ENCODE data around the gene TTBK2.

TTBK2 gene

DNA sequence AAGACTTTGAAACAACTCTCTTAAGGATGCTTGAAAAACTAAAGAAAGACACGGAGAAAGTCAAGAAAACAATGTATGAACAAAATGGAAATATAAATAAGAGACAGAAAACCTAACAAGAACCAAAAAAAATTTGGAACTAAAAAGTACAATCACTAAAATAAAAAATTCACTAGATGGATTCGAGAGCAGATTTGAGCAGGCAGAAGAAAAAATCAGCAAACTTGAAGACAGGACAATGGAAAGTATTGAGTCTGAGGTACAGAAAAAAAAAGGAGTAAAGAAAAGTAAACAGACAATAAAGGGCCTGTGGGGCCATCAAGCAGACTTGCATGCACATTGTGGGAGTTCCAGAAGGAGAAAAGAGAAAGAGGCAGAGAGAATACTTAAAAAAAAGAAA, 170.3 kb downstream of the TTBK2 start:
- DNase-seq: no peak

DNA sequence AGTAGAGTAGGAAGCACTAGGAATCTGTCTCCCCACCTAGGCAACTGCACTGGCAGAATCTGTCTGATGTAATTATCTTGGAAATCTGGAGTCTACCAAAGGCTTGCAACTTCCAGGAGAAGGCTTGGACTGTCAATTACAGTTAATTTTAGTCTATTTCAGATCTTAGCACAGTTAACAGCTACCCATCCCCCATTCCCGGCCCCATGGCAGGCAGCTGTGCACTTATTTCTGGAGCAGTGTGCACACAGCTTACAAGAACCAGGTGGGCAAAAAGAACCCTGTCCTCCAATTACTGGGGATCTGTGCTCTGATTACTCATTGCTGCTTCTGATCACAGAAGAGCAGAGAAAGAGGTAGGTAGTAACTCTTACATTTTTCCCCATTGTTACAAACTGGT, 171.3 kb downstream of the TTBK2 start:
- DNase-seq: no peak

DNA sequence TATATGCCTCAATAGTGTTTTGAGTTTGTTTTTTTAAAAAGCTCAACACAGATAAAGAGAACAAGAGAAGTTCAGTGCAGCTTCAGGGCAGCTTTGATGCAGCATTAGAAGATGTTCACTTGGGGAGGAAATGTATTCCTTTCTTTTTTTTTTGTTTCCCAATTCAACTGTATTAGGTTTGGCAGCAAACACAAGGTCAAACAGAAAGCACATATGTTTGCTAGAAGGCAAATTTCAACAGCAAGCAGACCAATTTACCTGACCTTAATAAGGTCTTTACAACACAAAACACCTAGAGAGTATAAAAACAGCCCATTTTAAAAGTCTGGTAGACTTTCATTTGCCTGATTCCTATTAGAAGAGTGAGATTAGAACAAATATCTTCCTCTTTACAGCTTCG, 176.4 kb downstream of the TTBK2 start:
- DNase-seq: no peak

DNA sequence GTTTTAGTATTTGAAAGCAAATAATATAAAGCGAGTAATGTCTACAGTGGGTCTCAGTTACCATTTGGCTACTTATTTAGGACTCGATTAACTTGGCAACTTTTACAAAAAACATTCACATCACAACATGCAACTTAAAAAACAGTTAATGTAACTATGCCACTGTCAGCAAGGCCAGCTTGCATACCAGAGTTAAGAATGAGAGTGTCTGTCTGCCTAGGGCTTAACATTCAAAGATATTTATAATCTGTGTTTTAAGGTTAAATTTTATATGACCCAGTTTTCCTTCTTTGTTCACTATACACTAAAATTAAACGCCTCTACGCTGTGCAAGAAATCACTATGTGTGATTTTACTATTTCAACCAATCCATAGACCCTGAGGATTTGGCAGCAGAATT, 178.4 kb downstream of the TTBK2 start:
- no peak for DNase-seq

DNA sequence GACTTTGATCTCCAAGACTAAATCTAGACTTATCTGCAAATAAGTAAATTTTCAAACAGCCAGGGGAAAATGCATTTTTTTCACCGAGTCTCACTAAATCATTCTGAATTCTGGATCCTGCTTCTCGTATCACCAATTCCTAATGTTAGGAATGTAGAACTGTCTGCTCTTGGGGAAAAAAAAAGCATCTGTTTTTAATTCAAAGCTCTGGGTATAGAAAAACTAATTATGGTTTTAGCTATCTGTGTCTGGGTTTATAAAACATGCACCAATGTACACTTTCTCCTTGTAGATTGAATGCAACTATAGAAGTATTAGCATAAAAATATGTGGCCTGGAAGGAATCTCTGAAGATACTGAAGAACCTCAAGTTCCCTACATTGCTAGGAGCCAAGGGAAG, 178.9 kb downstream of the TTBK2 start:
- no peak for DNase-seq

DNA sequence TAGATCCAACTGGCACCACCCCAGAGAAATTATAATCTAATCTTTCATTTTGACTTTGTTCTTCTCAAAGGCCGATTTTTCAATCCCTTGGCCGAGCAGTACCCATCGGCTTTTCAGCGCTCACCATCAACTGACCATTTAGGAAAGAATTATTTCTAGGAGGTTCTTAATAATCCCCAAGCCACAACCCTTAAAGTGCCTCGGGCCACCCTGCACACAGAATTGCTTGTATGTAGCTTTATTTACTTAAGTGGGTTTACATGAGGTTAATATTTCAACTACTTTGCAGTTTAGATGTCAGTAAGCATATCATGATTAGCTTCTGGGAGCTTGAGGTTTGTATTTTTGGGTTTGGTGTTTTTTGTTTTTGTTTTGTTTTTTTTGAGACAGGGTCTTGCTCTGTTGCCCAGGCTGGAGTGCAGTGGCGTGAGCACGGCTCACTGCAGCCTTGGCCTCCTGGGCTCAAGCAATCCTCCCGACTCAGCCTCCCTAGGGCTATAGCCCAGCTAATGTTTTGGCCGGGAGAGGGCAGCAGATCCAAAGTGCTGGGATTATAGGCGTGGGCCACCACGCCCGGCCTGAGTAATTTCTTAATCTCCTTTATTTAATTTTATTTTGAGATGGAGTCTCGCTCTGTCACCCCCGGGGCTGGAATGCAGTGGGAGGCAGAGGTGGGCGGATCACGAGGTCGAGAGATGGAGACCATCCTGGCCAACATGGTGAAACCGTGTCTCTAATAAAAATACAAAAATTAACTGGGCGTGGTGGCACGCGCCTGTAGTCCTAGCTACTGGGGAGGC, 182.8 kb downstream of the TTBK2 start:
- no peak for DNase-seq

DNA sequence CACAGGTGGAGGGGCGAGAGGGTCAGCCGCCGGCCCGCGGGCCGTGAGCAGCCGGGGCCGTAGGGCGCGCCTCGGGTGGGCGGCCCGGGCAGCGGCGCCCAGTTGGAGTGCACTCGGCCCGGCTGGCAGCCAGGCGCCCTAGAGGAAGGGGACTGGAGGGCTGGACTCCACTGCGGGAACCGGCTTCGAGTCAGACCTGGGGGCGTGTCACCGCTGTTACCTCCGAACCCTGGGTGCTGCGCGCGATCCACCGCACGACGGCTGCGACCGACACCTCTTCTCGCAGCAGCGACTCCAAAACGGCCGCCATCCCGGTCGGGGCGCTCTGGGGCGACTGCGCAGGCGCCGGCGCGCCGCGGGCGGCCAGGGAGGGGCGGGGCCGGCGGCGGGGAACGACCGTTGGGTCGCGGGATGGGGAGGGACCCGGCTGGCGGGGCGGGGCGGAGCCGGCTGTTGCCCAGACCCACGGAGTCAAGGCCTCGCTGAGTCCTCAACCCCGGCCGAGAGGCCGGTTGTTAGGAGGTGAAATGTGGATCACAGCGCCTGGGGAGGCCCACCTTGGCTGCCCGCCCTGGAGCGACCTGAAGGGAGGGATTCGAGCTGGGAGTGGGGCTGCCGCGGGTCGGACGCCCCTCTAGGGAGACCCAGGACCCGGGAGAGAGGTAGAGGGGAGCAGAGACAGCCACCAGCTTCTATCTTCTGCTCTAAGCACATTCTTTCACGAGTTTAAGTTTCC, 183.6 kb downstream of the TTBK2 start, which contains the start of gene CDAN1:
TSS of gene CDAN1 (minus strand) at position 336 of the 736 bp plus-strand sequence. CDS start at position 310, 26 bp downstream.
- peak; percentile 82 for DNase-seq

DNA sequence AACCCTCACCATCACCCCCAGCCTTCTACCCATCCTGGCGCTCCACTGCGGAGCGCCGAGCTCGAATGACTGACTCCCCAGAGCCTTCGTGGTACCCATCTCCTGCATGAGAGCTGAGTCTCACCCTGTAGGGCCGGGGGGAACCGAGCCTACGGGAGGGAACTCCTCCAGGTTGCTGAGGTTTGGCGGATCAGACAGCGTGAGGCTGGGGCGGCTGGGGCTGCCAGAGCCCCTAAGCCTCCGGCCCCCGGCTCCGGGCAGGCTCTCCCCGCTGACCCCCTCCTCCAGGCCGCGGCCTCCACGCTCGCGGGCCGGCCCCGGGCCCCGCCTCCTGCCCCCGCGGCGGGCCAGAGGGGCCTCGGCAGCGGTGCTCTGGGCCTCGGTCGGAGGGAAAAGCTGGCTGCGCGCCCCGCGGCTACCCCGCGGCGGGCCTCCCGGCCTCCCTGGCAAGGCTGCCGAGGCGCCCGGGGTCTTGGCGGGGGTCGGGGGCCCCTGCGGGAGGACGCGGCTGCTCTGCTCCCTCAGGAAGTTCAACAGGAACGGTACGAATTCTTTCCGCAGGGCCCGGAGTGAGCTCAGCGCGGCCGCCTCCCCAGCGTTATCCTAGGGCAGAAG, 184.3 kb downstream of the TTBK2 start:
- DNase-seq: no peak

DNA sequence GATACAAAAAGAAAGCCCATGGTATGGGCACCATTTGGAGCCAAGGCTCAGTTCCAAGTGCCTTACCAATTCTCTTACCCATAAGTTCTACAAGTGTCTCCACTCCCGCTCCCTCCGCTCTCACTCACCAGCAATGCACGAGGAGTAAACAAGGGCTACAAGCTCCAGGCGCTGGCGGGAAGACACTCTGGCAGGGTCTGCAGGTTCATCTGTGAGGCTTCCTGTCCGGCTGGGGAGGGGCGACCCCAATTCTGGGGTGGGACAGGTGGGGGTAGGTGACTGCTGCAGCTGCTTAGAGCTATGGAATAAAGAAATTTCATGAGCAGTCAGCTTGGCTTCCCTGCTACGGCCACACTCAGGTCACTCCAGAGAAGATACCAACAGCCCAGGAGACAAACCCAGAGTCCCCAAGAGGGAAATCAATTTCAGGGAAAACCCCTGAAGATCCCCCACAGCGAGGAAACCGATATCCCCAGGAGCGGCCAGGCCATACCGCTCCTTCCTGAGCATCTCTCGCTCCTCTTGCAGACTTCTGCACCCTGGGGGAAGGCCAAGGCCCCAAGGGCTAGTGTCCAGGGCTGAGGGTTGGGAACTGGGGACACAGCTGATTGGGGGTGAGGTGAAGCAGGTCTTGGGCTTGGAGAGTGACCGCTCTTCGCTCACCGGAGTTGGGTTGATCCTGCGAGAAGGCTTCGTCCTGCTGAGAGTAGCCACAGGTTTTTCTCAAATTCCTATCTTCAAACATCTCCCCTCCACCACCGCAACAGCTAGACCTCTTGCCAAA, 185.0 kb downstream of the TTBK2 start:
- no peak for DNase-seq

DNA sequence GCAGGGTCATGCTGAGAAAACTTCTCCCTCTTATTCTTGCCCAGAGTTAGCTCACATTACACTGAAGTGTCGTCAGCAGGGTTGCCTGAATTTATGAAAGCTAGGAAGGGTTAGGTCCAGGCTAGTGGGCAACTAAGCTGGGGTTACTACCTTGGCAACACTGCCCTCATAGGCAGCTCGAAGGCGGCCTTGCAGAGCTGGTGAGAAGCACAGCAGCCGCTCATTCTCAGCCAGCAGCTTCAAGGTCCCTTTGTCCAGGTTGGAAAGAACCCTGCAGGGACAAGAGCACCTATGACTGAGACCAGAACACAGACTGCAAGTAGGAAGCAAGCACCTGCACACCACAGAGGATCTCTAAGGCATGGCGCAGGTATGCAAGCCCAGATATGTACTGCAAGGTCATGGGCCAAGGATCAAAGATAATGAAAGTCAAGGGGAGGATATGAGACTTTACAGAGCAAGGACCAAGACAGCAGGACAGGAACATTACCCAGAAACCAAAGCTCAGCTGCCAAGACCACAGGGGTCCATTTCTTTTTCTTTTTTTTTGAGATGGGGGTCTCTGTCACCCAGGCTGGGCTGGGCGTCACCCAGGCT, 186.4 kb downstream of the TTBK2 start:
- DNase-seq: no peak

DNA sequence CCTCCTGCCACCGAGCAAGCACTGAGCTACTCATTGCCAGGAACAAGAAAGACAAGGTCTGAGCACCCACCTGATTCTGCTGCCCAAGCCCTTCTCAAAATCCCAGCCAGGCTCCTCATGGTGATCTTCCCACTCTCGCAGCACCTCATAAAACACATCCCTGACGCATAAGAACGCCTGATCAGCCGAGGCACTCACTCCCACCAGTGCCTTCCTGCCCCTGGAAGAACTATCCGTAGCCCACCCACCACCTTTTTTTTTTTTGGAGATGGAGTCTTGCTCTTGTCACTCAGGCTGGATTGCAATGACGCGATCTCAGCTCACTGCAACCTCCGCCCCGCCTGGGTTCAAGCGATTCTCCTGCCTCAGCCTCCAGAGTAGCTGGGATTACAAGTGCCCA, 187.6 kb downstream of the TTBK2 start:
- no peak for DNase-seq

DNA sequence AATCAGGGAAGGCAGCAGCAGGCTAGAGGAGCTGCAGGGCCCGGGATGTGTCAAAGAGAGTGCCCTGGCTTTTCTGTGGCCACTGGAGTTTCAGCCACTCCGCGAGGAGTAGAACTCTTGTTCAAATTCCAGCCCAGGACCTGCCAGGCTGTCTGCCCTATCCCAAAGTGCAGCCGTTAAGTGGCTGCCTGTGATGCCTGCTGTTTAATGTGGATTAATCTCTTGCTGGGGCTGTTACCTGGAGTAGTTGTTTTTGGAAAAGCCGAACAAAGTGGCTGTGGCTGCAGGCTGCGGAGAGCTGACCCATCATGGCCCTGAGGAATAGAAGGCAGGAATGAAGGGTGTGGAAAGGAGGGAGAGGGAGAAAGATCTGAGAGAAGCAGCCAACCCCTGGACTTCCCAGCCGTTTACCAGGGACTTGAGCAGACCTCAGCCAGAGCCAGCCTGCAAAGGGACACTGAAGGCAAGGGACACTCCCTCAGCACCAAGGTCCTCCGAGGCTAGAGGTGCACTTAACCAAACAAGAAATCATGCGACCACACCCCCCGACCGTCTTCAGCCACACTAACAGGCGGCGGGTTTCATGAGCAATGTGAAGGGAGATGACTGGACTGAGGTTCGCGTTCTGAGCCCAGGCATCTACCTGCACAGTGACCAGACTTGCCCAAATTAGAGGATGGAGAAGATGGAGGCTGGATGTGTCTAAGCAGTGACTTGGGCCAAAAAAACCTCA, 188.3 kb downstream of the TTBK2 start:
- DNase-seq: no peak

DNA sequence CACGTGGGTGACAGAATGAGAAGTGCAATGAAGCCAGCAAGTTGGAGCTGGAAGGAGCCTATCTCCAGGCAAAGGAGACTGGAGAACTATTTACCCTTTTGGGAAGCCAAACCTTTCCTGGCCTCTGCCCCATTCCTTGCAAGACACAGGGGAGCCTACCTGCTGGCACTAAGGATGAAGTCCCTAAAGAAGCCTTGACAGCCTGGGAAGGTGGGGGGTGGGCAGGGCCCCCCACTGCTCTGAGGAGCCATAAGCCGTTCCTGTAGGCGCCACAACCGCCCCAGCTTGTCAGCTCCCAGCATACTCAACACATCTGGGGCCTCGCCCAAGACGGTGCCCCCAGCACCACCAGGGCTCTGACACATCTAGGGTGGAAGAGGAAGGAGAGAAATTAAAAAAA, 189.1 kb downstream of the TTBK2 start:
- DNase-seq: no peak

DNA sequence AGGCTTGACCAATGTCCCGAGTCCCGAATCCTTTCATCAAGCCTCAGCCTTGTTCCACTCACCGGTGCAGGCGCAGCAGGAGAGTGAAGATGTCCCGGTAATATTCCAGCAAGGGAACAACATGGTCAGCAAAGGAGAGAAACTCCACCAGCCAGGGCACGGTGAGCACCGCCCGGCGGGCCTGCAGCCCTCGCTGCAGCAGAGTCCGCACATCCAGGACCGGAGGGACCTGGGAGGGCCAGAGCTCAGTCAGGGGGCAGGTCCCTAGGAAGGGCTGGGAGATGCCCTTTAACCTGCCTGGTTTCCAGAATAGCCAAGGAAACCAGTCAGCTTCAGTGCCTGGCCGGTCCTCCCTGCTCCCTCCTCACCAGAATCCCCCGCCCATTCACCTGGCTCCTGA, 190.0 kb downstream of the TTBK2 start:
- no peak for DNase-seq

DNA sequence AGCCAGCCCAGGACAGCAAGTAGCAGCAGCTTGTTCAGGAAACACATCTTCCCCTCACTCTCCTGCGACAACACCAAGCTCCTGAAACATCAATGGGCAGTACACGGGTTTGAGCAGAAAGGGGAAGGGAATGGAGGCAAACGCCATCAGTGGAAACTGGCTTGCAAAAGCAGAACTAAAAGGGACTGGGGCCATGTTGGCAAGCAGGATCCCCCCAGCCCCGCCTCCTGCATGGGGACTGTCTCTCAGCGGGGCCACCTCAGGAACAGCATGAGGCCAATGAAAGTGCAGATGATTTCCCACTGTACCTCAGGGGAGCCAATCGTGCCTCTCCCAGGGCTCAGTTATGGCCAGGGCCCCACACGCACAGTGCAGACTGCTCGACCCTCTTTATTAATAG, 190.4 kb downstream of the TTBK2 start:
- no peak for DNase-seq

DNA sequence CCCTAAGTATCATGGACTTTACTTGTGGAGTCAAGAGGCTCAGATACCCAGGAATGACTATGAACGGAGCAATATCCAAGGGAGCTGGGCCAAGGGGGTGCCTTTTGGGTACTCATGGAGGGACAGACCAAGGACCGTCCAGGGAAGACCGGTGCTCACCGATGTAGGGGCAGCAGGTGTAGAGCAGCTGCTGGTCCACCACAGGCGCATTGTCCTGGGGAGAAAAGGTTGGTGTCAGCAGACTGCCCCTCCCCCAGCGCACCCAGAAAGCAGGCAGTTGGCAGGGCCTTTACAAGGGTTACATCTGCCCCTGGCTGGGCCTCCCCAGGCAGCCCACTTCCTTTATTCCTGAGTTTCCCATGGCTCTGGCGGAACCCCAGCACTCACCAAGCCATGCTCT, 191.2 kb downstream of the TTBK2 start:
- no peak for DNase-seq

DNA sequence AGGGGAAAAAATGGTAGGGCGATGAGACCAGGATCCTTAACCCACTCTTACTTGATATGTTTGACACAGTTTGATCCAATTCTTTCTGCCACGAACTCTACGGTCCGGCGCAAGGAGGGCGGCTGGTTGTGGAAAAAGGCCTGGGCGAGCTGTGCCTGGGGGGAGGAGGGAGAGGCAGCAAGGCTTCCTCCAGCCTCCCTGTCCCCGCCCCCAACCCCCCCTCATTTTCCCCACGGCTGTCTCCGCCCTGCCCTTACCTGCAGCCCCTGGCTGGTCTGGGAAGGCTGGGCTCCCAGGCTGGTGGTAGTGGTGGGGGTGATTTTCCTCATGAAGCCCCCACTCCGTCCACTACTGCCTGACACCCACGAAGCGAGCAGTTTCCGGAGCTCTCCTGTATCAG, 191.6 kb downstream of the TTBK2 start:
- no peak for DNase-seq

DNA sequence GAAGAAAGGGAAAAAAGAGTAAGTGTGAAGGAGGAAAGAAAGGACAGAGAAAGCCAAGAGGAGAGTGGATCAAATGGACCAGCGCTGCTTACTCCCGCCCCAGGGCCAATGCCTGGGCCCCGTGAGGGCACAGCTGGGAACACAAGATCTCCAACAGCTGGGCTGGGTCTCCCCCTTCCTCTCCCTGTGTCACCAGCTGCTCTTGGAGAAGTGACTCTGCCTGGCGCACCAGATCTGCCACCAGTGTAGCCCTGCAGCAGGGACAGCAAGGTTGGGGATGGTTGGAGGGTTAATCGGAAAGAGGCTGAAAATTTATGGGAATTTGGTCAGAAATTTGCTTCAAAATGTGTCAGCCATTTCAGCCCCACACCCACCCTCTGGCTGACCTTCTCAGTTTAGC, 192.0 kb downstream of the TTBK2 start:
- DNase-seq: no peak

DNA sequence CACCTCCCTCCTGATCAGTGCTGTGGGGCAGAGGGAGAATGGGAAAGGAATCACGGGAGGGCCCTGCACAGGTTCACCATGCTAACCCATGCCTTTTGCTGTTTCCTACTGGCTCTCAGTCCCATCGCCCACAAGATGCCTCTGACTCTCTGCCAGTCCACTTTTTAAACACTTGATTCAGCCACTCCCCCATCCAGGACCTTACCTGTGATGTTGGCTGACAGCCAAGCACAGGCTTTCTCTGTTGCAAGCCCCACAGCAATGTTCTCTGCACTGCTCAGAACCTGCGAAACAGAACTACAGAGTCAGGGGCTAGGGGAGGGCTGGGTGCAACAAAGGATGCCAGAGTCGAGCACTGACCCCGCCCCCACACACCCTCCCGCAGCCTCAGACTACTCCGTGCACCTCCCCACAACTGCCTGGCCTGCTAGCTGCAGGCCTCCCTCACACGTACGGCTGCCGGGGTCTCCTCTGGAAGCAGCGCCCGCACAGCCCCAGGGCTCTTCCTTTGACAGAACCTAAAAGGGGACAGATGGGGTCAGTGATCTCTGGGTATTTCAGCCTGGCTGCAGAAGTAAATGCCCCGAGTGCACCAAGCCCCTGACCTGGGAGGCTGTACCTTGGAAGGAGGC, 192.7 kb downstream of the TTBK2 start:
- no peak for DNase-seq

DNA sequence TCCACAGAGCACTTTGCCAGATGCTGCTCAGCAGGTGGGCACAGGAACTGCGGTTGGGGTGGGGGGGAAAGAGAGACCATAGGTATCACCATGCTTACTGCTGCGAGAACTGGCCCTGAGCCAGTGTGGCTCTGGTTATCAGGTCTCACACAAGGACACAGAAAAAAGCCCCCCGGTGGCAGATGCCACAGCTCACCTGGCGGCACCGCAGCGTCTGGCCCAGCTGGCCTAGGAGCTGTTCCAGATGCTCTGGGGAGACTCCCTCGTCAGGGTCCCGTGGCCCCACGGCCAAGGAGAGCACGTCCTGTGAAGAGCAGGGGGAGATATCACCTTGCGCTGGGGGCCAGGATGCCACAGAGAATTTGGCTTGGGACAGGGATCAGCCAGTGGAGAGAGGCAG, 194.5 kb downstream of the TTBK2 start:
- DNase-seq: no peak

DNA sequence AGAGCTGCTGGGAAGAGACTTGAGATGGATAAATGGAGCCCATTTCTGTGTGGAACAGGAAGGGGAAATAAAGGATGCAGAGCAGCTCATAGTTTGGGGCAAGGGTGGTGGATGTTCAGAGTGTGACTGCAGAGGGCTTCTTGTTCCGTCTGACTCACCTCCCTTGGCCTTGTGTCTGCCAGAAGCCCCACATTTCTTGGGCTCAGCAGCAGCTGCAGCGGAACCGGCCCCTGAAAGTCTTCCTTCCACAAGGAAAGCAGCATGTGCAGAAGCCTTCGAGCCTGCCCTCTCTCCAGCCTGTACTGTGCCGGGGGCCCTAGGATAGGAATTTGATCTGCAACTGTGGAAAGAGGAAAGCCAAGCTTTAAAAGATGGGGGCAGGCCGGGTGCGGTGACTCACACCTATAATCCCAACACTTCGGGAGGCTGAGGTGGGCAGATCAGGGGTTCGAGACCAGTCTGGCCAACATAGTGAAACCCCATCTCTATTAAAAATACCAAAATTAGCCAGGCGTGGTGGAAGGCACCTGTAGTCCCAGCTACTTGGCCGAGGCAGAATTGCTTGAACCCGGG, 195.2 kb downstream of the TTBK2 start:
- DNase-seq: no peak

Measured in NCI-H774 (cell line).